Measurements from ENCODE around the gene CFAP91. TPM values are rescaled to one million over a fixed set of nuclear protein-coding genes. Genes with fewer than 3 reads are reported as not detected.
"Not testable (repeated sequence)": the region's sequence is repeated elsewhere in the genome, so short reads cannot be mapped to it uniquely, and the experiment has no call there.

Gene CFAP91
- total RNA-seq, 1 donor from 2014 or later, result 4.2 TPM

GRCh38 chr3:119673875-119674274 lies 28.9 kb upstream of the CFAP91 start:
- Histone ChIP-seq H3K4me1 (peaks cover 20% of the 10 kb centered on the region), H3K4me3 (no peak overlapping the region), H3K27me3 (no peaks in the 10 kb centered on the region), H3K27ac (no peak overlapping the region), H3K36me3 (peaks cover 0 to 33% of the 10 kb centered on the region in 2 donors), H3K9me3 (no peaks in the 10 kb centered on the region)
- intact Hi-C loops (cut with DNase I), result no loop called here
- DNase-seq (ENCODE audit: extremely low spot score in 2 of 2), result no peak
- TF ChIP-seq CTCF (IDR thresholded peaks at IDR 0.05), result no peak
- TF ChIP-seq POLR2AphosphoS5 (IDR thresholded peaks at IDR 0.05; ENCODE audit: insufficient read depth in 1 of 2, low read depth in 1 of 2), result no peak
- TF ChIP-seq POLR2A (IDR thresholded peaks at IDR 0.05), result no peak

GRCh38 chr3:119675188-119675874 lies 27.5 kb upstream of the CFAP91 start:
- H3K4me1 ChIP-seq, result peaks cover 20% of the 10 kb centered on the region
- DNase-seq (ENCODE audit: extremely low spot score in 2 of 2), result no peak
- no peaks in the 10 kb centered on the region for H3K27me3 ChIP-seq
- peaks cover 0 to 33% of the 10 kb centered on the region in 2 donors for H3K36me3 ChIP-seq
- H3K4me3 ChIP-seq, result no peak overlapping the region
- no peak overlapping the region for H3K27ac ChIP-seq
- H3K9me3 ChIP-seq, result no peaks in the 10 kb centered on the region
- TF ChIP-seq CTCF (IDR thresholded peaks at IDR 0.05), result no peak
- no peak for TF ChIP-seq POLR2AphosphoS5 (IDR thresholded peaks at IDR 0.05; ENCODE audit: insufficient read depth in 1 of 2, low read depth in 1 of 2)
- TF ChIP-seq POLR2A (IDR thresholded peaks at IDR 0.05), result no peak
- intact Hi-C loops (cut with DNase I), result no loop called here

- H3K9me3 ChIP-seq, result no peaks in the 10 kb centered on the region
- DNase-seq (ENCODE audit: extremely low spot score in 2 of 2), result no peak
- intact Hi-C loops (cut with DNase I), result no loop called here
- TF ChIP-seq POLR2A (IDR thresholded peaks at IDR 0.05), result no peak
- peak overlapping the region; percentile 79 to 87 for H3K4me3 ChIP-seq
- H3K27me3 ChIP-seq, result no peaks in the 10 kb centered on the region
- H3K36me3 ChIP-seq, result peaks cover 0 to 30% of the 10 kb centered on the region in 2 donors
- peak overlapping the region; percentile 94 for H3K27ac ChIP-seq
- peaks cover 20% of the 10 kb centered on the region for H3K4me1 ChIP-seq
Observed at GRCh38 chr3:119676020-119676419, 26.8 kb upstream of the CFAP91 start.

- TF ChIP-seq POLR2AphosphoS5 (IDR thresholded peaks at IDR 0.05; ENCODE audit: insufficient read depth in 1 of 2, low read depth in 1 of 2) (peak; percentile 94 to 98), POLR2A (IDR thresholded peaks at IDR 0.05) (peak in 1 of 2 donors; percentile 40), CTCF (IDR thresholded peaks at IDR 0.05) (no peak)
- H3K4me3 ChIP-seq, result peak within 1 kb of the TSS; percentile 79 to 87
- peak in 1 of 2 donors; percentile 96 for DNase-seq (ENCODE audit: extremely low spot score in 2 of 2)
- intact Hi-C loops (cut with DNase I), result no loop called here
- peak within 1 kb of the TSS; percentile 94 for H3K27ac ChIP-seq
- no peaks in the 10 kb centered on the region for H3K27me3 ChIP-seq
- H3K36me3 ChIP-seq, result peaks cover 0 to 28% of the 10 kb centered on the region in 2 donors
- H3K4me1 ChIP-seq, result peaks cover 20% of the 10 kb centered on the region
- no peaks in the 10 kb centered on the region for H3K9me3 ChIP-seq
Observed at GRCh38 chr3:119676771-119677640, 25.8 kb upstream of the CFAP91 start, which contains the start of gene COX17. TSS of gene COX17 (minus strand) at chr3:119677406. CDS start at chr3:119677310, 96 bp downstream.

GRCh38 chr3:119677641-119677934 lies 25.2 kb upstream of the CFAP91 start:
- Histone ChIP-seq H3K27ac (peak overlapping the region; percentile 94), H3K36me3 (peaks cover 0 to 25% of the 10 kb centered on the region in 2 donors), H3K4me1 (peaks cover 20% of the 10 kb centered on the region), H3K4me3 (peak overlapping the region; percentile 79 to 87), H3K27me3 (no peaks in the 10 kb centered on the region), H3K9me3 (no peaks in the 10 kb centered on the region)
- TF ChIP-seq POLR2AphosphoS5 (IDR thresholded peaks at IDR 0.05; ENCODE audit: insufficient read depth in 1 of 2, low read depth in 1 of 2) (no peak), POLR2A (IDR thresholded peaks at IDR 0.05) (no peak), CTCF (IDR thresholded peaks at IDR 0.05) (no peak)
- DNase-seq (ENCODE audit: extremely low spot score in 2 of 2), result no peak
- intact Hi-C loops (cut with DNase I), result no loop called here

GRCh38 chr3:119678209-119678608 lies 24.6 kb upstream of the CFAP91 start:
- H3K27ac ChIP-seq; H3K9me3 ChIP-seq; DNase-seq (ENCODE audit: extremely low spot score in 2 of 2); intact Hi-C loops (cut with DNase I); H3K4me3 ChIP-seq; H3K27me3 ChIP-seq: not testable (repeated sequence)
- Histone ChIP-seq H3K36me3 (peaks cover 0 to 19% of the 10 kb centered on the region in 2 donors), H3K4me1 (peaks cover 20% of the 10 kb centered on the region)
